ENCODE data around the gene ZFAND3.

Gene ZFAND3

GRCh38 chr6:38174315-38174714, 354.8 kb downstream of the ZFAND3 start:
- DNase-seq, result no peak

DNA sequence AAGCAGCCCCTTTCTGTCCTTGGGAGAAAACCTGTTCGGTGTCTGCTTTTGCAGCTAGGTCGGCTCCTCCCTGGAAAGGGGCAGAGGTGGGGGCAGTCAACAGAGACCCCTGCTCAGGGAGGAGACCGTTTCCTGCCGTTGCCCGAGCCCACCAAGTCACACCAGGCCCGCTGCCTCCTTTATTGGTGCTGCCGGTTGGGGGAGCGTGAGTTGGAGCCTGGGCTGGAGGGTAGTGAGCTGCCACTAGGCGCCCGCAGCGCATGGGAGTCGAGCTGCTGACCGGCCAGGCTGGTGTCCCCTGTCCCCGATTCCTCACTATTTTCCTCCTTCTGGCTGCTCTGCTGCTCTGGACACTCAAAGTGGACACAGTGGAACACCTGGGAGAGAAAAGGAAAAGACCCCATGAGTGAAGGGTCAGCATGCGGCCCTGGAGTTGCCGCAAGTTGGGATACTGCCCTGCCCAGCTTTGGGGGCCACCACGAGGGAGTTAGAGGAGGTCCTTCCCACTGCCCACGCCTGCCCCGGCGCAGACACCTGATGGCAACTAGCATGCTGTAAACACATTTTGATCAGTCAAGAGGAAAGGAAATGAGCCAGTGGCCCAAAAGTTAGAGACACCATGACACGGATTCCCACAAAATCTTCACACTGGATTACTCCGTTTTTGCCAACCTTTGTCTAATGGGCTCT, 355.4 kb downstream of the ZFAND3 start:
- no peak for DNase-seq

DNA sequence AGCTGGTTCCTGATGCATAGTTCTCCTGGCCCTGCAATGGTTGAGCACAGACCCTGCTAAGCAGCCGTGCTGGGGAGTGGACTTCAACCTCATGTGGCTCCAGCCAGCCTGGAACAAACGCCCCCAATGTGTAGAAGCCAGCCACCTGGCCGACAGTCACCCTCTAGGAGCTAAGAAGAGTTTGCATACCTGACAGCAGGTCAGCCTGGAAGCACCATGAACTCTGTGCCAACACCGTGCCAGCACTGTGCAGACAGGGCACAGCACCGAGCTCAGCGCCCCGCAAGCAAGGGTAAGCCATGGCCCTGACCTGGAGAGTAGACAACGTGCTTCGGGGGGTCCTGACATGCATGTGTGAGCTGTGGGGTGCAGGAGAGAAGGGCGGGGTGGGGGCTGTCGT, 356.3 kb downstream of the ZFAND3 start:
- DNase-seq, result no peak

GRCh38 chr6:38176797-38177751, 357.5 kb downstream of the ZFAND3 start:
- DNase-seq, result no peak

- DNase-seq, result no peak
Observed at GRCh38 chr6:38177882-38178583, 358.5 kb downstream of the ZFAND3 start.

- DNase-seq, result no peak
Observed at GRCh38 chr6:38178584-38178886, 359.0 kb downstream of the ZFAND3 start.

DNA sequence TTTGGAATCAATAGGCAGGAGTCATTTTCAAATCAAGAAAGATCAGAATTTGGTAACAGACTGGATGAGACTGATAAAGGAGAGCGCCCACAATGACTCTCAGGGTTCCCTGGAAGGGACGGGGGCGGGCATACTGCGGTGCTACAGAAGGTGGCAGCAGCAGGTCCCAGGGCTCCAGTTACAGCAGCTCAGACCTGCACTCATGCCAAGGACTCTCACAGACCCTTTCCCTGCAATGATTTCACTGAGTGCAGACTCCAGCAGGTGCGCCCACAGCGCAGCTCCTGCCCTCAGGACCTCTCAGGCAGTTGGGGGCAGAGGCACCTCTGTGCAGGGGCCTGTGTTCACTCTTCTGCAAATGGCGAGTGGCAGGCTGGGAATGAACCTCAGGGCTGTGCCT, 359.8 kb downstream of the ZFAND3 start:
- no peak for DNase-seq

DNA sequence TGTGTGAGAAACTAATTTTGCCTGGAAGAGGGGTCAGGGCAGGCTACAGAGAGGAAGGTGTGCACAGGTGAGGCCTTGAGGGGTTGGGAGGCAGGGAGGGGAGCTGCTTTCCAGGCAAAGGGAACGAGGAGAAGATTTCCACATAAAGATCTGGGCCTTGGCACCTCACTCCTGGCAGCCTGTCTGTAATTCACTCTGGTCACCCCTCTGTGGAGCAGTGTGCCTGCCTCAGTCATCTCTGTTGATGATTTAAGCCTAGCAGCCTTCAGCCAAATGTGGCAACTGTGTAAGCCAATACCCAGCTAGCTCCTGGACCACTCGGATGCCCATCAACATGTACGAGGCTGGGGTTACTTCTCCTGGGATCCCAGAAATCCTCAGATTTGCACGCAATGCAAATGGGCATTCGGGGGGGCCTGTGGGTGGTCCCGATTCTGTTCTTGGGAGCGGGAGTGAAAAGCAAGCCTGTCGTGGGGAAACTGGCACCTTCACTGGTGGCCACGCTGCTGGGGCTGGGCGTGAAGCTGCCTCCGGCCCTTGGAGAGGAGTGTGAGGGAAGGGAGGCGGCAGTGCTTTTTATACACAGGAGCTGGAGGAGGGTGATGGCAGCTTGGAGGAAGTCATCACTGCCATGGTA, 360.4 kb downstream of the ZFAND3 start:
- DNase-seq, result no peak

DNA sequence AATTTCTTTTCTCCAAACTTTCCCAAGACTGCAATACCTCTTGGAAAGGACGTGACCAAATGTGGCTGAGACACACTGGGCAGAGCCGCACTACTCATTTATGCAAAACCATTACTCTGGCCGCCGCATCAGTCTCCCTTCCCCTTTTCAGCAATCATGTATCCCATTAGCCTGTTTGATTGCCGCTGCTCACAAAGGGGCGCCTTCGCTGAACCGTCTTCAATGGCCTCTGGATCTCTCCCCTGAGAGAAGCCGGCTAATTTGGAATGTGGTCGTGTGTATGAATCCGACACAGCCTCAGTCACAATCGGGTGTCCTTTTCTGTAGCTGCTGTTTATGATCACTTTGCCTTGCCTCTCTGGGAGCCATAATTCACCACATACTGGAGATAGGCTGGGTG, 361.1 kb downstream of the ZFAND3 start:
- DNase-seq, result no peak

DNA sequence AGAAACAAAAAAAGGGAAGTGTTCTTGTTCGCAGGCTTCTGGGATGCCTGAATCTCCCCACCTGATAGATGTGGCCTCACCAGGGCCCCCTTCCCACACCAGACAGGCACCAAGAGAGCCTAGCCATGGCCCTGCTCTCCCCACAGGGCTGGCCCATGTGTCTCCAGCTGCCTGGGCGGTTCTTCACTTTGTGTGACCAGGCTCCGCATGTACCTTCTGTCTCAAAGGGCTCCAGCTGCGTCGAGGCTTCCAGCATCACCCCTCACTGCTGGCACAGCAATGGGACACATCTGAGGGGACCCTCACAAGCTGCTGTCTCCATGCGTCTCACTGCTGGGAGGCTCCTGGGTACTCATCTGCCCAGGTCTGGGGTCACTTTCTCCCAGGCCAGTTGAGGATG, 362.9 kb downstream of the ZFAND3 start:
- DNase-seq, result no peak

- no peak for DNase-seq
Observed at GRCh38 chr6:38183856-38184584, 364.5 kb downstream of the ZFAND3 start.

DNA sequence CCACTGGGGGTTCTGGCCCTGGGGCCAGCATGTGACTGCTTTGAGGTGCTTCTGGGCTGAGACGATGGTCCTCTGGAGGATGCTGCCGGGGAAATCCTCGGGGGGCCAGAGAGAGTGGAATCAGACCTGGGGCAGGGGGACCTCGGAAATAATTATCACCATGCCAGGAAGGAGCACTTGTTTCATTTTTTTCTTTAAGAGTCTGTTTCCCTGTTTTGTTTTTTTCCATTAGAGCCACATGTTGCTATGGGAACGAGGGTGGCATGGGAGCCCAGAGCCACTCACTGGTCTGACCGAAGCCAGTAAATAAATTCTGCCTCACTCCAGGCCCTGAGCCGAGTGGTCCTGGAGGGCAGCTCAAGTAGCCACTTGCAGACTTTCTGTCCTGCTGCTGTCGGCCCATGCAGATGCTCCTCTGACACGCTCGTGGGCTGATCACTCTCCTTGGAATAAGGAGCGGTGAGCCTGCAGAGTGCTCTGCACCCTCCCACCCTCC, 365.1 kb downstream of the ZFAND3 start:
- no peak for DNase-seq

GRCh38 chr6:38185244-38185643, 365.7 kb downstream of the ZFAND3 start:
- DNase-seq, result no peak

- no peak for DNase-seq
Observed at GRCh38 chr6:38185752-38186151, 366.2 kb downstream of the ZFAND3 start.

DNA sequence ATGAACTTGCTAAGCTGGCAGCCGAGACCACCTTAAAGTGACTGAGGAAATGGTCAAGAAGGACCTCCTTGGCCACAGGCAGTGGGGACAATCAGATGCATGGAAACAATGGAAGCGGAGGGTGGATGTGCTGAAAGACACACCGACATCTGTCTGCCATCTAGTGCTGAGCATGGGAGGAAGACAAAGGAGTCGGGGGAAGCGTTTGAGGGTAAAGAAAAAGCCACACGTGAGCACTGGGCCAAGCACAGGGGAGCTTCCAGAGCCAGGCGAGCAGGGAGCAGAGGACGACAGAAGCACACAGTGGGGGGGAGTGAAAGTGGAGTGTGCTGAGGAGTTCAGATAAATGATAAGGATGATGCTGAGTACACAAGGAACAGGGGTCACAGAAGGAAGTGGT, 367.8 kb downstream of the ZFAND3 start:
- no peak for DNase-seq

DNA sequence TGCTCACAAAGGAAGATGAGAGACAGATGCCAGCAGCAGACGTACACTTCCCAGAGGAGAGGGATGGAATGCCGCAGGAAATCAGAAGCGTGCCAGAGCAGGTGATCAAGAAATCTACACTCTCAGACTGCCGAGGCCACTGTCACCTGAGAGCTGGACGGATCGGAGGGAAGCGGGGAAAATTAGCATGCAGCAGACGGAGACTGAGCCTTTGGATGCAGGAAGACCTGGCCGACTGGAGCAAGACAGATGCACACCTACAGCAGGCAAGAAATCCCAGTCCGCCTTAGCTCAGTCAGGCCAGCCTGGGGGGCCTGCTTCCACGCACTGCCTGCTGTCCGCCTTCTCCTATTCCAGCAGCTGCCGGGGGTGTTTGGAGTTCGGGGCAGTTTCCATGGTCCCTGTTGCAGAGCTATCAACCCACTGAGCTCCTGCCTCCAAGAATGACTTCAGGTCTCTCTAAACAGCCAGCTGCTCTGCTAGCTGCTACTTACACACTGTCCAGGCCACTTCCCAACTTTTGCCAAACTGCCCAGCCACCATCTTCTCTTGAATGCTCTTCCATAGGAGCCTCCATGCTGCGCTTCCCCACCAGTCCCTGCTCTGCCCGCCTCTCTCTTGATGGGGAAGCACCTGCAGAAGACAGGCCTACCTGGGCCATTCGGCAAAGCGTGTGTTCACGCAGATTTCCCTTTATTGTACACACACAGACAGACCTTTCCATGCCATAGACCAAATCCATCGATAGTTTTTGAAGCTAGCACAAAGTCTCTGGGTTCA, 368.5 kb downstream of the ZFAND3 start:
- DNase-seq, result no peak

DNA sequence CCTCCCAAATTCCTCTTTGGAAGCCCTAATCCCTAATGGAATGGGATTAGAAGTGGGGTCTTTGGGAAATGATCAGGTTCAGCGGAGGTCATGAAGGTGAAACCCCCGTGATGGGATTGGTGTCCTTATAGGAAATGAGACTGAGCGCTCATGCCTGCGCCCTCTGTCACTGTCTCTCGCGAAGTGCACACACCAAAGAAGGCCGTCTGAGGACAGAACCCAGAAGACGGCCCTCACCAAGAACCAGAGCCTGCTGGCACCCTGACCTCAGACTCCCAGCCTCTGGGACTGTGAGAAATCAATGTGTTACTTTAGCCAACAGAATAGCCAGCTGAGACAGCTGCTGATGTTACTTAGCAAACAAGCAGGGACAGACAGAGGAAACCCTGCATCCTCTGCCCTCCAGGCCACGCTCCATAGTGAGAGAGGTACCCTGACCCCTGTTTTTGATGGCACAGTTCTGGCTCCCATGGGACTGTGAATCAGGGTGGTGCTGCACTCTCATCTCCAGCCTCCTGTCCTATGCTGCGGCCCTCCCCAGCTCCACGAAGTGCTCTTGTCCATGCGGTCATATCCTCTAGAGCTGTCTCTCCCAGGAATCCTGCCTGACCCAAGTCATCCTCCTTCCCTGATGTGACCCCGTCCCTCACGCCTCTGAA, 369.3 kb downstream of the ZFAND3 start:
- DNase-seq, result no peak

DNA sequence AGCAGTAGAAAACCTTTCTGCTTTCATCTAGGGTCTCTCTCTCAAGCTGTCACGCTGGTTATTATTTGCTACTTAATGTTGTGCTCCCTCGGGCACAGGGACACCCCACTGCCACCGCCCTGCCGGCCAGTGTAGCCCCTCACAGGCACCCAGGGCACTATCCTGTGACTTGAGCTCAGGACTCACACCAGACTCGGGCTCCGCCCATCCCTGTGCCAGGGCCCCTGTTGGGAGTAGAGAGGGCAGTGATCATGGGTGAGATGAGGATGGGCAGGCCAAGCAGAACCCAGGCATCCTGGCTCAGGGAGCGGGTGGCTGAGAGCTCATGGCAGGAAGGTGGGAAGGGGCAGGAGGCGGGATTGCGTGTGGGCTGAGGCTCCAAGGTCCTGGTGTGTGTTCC, 371.9 kb downstream of the ZFAND3 start:
- DNase-seq, result no peak

DNA sequence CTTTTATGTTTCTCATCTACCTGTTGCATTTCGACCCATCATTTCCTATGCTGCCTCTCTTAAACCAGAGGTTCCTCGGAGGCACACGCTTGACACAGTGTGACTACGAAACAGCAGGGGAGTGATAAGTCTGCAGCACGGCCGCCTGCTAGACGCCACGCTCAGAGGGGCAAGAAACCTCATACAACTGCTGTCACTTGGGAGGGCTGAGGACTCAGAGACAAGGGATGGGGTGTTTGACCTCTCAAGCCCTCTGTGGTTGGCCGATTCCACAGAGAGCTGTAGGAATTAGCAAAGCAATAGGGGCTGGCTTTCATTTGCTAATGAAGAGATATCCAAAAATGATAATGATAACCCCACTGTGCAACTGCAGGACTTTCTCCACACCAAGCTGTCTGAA, 372.5 kb downstream of the ZFAND3 start:
- DNase-seq, result no peak

GRCh38 chr6:38192487-38192886, 373.0 kb downstream of the ZFAND3 start:
- DNase-seq, result no peak

GRCh38 chr6:38193051-38193450, 373.5 kb downstream of the ZFAND3 start:
- no peak for DNase-seq

All from central memory CD4-positive, alpha-beta T cell (primary cell).